Activated naive CD8-positive, alpha-beta T cell (primary cell): ENCODE results near the gene GDPD4.

Experiments used
- H3K27ac Mint-ChIP-seq: one replicate; pipeline ENCODE4 v1.8.0; 2021; ENCODE audit warnings: mixed read lengths
- H3K27me3 Mint-ChIP-seq: one replicate; pipeline ENCODE4 v1.8.0; 2021; ENCODE audit warnings: mixed read lengths
- H3K36me3 Mint-ChIP-seq: one replicate; pipeline ENCODE4 v1.8.0; 2021; ENCODE audit warnings: mixed read lengths
- H3K4me1 Mint-ChIP-seq: one replicate; pipeline ENCODE4 v1.8.0; 2021; ENCODE audit warnings: low read depth, mixed read lengths
- H3K4me3 Mint-ChIP-seq: one replicate; pipeline ENCODE4 v1.8.0; 2021; ENCODE audit warnings: mild to moderate bottlenecking, mixed read lengths
- H3K9me3 Mint-ChIP-seq: one replicate; pipeline ENCODE4 v1.8.0; 2021; ENCODE audit warnings: low read depth, mixed read lengths

The GDPD4 gene

DNA sequence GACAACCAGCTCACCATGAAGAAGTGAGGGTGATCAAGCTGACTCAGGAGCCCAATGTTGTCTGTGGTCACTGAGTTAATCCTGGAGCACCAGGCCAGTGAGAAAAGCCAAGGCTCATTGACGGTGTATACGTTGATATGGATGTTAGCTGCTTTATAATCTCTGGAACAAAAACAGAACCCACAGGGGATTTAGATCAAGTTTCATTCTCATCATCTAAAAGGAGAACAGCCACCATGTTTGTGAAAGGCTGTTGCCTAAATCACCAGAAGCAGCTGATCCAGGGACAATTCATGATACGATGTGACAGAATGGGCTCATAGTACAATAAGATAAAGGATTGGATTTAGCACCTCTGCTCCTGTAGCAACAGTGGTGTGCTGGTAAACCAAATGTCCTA is 68.5 kb downstream of the GDPD4 start:
- Mint-ChIP-seq H3K27ac (no peak overlapping the region), H3K27me3 (peaks cover 11% of the 10 kb centered on the region), H3K4me1 (no peaks in the 10 kb centered on the region), H3K4me3 (no peak overlapping the region), H3K36me3 (no peaks in the 10 kb centered on the region), H3K9me3 (no peaks in the 10 kb centered on the region)

DNA sequence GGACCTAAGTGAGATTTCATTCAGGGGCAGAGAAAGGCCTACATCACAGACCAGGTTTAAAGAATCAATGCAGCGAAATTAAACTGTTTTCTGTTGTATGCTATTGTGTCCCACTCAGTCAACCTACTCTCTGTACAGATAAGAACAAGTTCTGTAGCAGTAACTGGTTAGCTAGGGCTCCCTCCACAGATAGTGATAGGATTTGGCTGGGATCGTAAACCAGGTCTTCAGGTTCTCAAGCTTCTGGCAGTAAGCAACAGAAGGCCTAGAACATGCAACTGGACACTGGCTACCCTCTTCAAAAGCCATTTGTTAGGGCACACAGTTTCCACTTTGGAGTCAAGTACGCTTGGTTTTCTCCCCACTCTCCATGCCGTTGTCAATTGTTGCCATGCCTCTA is 69.2 kb downstream of the GDPD4 start:
- H3K36me3 Mint-ChIP-seq = no peaks in the 10 kb centered on the region
- H3K9me3 Mint-ChIP-seq = no peaks in the 10 kb centered on the region
- no peaks in the 10 kb centered on the region for H3K4me1 Mint-ChIP-seq
- peaks cover 11% of the 10 kb centered on the region for H3K27me3 Mint-ChIP-seq
- no peak overlapping the region for H3K4me3 Mint-ChIP-seq
- H3K27ac Mint-ChIP-seq = no peak overlapping the region

DNA sequence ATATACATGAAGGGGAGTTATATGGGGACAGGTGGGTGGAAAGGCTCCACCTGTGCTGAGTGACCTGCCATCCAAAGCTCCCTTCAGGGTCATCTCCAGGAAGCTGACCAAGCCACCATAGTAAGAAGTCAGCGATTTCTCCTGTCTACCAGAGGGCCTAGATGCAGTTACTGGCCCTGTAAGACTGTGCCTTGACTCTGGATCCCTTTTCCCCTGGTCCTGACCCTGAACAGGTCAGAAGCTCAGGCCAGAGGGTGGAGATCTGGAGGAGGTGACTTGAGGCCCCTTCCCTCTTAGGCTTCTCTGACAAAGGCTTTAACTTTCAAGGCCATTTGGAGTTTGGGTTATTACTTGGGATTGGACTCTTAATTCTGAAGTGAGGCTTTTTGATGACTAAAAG is 69.7 kb downstream of the GDPD4 start:
- Mint-ChIP-seq H3K36me3 (no peaks in the 10 kb centered on the region), H3K27ac (no peak overlapping the region), H3K4me1 (no peaks in the 10 kb centered on the region), H3K4me3 (no peak overlapping the region), H3K9me3 (no peaks in the 10 kb centered on the region), H3K27me3 (peaks cover 11% of the 10 kb centered on the region)

DNA sequence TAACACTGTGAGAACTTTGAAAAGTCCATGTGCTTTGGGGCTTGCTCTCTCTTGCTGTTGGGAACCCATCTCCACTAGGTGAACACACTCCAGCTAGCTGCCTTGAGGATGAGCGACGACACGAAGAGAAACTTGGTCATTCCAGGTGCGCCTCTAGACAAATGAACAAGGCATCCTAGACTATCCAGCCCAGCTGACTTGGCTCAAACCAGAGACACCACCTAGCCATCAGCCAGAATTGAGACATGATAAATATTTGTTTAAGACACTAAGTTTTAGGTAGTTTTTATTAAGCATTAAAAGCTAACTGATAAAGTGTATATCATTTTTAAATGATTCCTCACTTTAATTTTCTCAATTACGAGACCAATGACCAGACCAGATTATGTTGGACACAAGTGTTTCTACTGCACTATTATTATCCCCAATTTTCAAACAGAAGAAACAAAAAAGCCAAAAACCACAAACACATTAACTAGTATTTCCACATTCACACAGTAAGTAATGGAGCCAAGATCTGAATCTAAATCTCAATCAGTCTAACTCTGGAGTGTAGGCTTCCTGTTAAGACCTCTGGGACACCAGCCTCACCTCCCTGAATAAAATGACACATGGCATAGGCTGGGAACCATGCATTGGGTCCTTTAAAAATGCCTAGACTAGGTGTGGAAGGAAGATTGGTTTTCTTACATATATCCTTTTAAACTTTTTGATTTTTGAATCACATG is 70.4 kb downstream of the GDPD4 start:
- no peaks in the 10 kb centered on the region for H3K36me3 Mint-ChIP-seq
- H3K4me3 Mint-ChIP-seq = no peak overlapping the region
- H3K9me3 Mint-ChIP-seq = no peaks in the 10 kb centered on the region
- H3K27me3 Mint-ChIP-seq = peaks cover 14% of the 10 kb centered on the region
- H3K27ac Mint-ChIP-seq = no peak overlapping the region
- H3K4me1 Mint-ChIP-seq = no peaks in the 10 kb centered on the region

DNA sequence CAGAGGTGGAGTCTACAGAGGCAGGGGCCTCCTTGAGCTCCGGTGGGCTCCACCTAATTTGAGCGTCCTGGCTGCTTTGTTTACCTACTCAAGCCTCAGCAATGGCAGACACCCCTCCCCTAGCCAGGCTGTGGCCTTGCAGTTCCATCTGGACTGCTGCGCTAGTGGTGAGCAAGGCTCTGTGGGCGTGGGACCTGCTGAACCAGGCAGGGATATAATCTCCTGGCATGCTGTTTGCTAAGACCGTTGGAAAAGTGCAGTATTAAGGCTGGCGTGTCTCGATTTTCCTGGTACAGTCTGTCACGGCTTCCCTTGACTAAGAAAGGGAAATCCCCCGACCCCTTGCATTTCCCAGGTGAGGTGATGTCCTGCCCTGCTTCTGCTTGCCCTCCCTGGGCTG is 77.7 kb downstream of the GDPD4 start:
- Mint-ChIP-seq H3K9me3 (no peaks in the 10 kb centered on the region), H3K36me3 (no peaks in the 10 kb centered on the region), H3K4me3 (no peak overlapping the region), H3K27me3 (peaks cover 14% of the 10 kb centered on the region), H3K27ac (no peak overlapping the region), H3K4me1 (no peaks in the 10 kb centered on the region)

DNA sequence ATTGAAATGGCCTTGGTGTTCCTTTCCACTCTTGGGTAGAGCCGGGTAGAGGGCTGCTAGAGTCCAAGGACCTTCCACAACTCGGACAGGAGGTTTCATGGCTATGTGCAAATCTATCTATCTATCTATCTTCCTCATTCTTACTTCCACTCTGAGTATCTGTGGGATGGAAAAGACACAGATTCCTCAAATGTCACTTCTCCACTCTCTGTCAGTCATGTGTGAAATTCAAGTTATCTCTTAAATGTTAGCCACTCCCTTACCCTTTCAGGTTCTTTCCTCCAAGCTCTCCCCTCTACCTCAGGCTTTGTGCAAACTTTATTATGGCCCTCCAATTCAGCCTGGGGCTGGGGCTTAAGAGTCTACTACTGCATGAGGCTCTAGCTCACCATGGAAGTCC is 84.3 kb downstream of the GDPD4 start:
- Mint-ChIP-seq H3K36me3 (no peaks in the 10 kb centered on the region), H3K4me1 (no peaks in the 10 kb centered on the region), H3K9me3 (no peaks in the 10 kb centered on the region), H3K27me3 (peaks cover 2% of the 10 kb centered on the region), H3K27ac (no peak overlapping the region), H3K4me3 (no peak overlapping the region)

DNA sequence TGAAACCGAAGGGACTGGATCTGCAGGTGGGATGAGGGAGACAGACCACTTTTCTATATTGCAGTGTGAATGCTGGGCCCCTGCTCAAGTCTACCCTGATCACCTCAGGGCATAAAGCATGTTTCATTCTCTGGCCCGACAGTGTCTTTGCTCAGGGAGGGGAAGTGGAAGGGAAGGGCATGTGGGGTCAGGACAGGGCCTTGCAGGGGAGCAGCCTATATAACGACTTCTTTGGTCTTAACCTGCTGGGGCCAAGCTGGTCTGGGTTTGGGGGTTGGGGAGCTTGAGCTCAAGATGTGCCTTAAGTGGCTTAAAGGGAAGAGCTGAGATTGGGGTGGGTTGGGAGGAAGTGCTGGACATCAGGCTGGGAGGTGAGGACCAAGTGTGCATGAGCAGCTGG is 86.4 kb downstream of the GDPD4 start:
- Mint-ChIP-seq H3K9me3 (no peaks in the 10 kb centered on the region), H3K36me3 (no peaks in the 10 kb centered on the region), H3K4me3 (no peak overlapping the region), H3K27me3 (no peaks in the 10 kb centered on the region), H3K4me1 (no peaks in the 10 kb centered on the region), H3K27ac (no peak overlapping the region)

DNA sequence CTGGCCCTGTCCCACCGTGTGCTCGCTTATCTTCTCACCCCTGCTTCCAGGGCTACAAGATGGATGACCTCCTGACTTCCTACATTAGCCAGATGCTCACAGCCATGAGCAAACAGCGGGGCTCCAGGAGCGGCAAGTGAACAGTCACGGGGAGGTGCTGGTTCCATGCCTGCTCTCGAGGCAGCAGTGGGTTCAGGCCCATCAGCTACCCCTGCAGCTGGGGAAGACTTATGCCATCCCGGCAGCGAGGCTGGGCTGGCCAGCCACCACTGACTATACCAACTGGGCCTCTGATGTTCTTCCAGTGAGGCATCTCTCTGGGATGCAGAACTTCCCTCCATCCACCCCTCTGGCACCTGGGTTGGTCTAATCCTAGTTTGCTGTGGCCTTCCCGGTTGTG is 86.9 kb downstream of the GDPD4 start:
- Mint-ChIP-seq H3K4me3 (no peak overlapping the region), H3K36me3 (no peaks in the 10 kb centered on the region), H3K4me1 (no peaks in the 10 kb centered on the region), H3K9me3 (no peaks in the 10 kb centered on the region), H3K27ac (no peak overlapping the region), H3K27me3 (no peaks in the 10 kb centered on the region)

DNA sequence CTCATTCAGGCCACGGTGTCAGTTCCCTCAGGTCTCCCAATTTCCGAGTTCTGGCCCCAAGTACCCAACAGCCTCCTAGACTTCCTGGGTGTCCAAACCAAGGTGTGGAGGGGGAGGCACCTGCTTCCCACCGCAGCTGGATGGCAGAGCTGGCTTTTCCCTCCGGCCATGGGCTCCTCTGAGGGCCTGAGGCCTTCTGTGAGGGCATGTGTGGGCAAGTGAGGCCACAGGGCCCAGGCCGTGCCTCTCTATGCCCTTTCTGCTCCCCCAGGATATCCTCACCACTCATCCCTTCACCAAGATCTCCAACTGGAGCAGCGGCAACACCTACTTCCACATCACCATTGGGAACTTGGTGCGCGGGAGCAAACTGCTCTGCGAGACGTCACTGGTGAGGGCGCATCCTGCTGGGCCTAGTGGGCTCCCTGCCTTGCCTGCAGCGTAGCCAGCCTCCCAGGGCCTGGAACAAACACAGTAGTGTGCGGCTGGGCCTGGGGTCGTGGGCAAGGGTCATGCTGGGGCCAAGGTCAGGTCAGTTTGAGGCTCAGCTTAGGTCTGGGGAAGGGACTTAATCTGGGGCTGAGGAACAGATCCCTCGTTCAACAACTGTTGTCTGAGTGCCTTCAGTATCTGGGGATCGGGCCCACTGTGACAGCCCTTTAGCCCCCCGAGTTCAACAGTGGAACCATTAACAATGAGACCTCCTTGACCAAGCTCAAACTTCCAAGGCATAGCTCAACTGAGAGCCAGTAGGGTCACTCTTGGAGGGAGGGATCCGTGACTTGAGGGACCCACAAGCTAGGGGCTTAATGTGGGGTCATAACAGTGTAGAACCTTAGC is 87.7 kb downstream of the GDPD4 start:
- Mint-ChIP-seq H3K4me1 (no peaks in the 10 kb centered on the region), H3K4me3 (no peak overlapping the region), H3K27me3 (no peaks in the 10 kb centered on the region), H3K27ac (no peak overlapping the region), H3K36me3 (no peaks in the 10 kb centered on the region), H3K9me3 (no peaks in the 10 kb centered on the region)

DNA sequence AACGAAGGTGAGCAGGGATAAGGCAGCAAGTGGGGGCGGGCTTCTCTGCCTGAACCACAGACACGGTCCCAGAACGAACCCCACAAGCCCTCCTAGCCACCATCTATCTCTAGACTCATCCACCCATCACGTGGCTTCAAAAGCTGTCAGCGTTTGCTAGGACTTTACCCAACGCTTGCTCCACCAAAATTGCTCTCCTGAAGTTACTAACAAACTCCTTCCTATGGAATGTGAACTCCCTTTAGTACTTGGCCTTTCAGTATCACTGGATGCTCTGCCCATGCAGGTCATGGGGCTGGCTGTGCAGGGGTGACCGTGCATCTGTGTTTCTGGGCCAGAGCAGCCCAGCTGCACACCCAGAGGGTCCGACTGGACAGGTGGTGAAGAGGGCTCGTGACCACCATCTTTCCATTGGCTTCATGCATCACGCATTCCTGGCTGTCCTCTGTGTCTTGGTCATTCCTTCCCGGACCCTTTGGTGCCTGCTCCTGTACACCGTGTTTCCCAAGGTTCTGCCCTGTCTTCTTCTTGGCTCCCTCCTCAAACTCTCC is 88.4 kb downstream of the GDPD4 start:
- H3K27ac Mint-ChIP-seq = no peak overlapping the region
- no peaks in the 10 kb centered on the region for H3K27me3 Mint-ChIP-seq
- no peaks in the 10 kb centered on the region for H3K4me1 Mint-ChIP-seq
- no peaks in the 10 kb centered on the region for H3K36me3 Mint-ChIP-seq
- H3K4me3 Mint-ChIP-seq = no peak overlapping the region
- H3K9me3 Mint-ChIP-seq = no peaks in the 10 kb centered on the region

DNA sequence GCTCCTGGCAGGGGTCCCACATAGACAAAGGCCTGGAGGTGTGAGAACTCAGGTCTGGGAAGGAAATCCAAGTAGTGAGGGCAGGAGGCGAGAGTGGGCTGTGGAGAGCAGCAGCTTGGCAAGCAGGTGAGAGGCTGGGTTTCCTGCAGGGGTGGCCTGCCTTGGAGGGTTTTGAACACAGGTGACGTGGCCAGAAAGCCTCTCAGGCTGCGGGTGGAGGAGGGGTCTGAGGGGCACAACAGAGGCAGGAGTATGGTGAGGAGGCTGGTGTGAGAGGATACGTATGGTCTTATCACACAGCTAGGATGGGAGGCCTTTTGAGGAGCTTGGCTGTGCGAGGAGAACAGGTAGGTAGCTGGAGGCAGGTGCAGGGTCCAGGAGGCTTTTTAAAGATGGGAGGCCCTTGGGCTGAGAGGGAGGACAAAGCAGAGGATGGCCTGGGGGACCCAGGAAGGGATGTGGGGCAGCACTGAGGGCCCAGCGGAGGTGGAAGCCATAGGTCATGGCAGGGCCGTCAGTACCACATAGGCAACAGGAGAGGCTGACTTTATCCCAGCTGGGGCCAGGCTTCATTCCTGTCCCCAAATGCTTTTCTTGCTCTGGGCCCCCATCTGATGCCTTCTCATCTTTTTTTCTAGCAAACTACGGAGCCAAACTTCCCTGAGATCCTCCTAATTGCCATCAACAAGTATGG is 89.0 kb downstream of the GDPD4 start:
- no peaks in the 10 kb centered on the region for H3K4me1 Mint-ChIP-seq
- no peaks in the 10 kb centered on the region for H3K27me3 Mint-ChIP-seq
- no peaks in the 10 kb centered on the region for H3K36me3 Mint-ChIP-seq

DNA sequence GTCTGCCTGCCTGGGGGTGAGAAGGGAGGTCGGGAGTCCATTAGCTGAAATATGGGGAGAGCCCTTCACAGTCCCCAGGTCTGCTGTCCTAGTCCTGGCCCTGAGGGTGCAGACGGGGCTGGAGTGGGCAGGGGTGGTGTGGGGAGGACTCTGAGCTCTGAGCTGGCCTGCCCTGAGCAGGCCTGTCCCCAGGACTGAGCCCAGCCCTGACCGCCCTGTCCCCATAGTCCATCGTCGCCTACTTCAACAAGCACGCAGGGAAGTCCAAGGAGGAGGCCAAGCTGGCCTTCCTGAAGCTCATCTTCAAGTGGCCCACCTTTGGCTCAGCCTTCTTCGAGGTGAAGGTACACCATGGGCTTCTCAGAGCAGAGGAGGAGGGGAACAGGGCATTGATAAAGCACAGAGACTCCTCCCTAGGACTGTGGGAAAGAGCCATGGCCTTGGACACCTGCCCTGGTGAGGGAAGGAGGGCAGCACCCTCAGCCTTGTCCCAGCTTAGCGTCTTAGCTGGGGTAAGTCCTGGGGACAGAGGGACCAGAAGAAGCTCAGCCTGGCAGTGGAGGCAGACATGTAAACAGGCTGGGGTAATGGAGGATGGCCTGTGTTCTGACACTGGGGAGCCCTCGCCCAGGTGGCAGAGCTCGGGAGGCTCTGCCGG is 89.8 kb downstream of the GDPD4 start:
- Mint-ChIP-seq H3K27ac (no peak overlapping the region), H3K27me3 (no peaks in the 10 kb centered on the region), H3K9me3 (no peaks in the 10 kb centered on the region), H3K36me3 (no peaks in the 10 kb centered on the region), H3K4me3 (no peak overlapping the region), H3K4me1 (no peaks in the 10 kb centered on the region)

More for the DNA sequence above, 89.0 kb downstream of the GDPD4 start:
- Mint-ChIP-seq H3K27ac (no peak overlapping the region), H3K4me3 (no peak overlapping the region), H3K9me3 (no peaks in the 10 kb centered on the region)

DNA sequence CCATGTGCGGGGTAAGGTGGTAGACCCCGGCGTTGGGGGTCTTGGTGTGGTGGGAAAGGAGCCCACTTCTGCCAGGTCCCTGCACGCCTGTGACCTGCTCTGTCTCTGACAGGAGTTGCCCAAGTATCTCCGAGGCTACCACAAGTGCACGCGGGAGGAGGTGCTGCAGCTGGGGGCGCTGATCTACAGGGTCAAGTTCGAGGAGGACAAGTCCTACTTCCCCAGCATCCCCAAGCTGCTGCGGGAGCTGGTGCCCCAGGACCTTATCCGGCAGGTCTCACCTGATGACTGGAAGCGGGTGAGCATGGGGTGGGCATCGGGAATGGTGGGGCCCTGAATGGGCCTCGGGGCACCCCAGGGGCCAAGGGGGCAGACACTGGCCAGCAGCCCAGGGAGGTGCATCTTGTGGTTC is 90.4 kb downstream of the GDPD4 start:
- no peaks in the 10 kb centered on the region for H3K4me1 Mint-ChIP-seq
- no peaks in the 10 kb centered on the region for H3K9me3 Mint-ChIP-seq
- H3K27ac Mint-ChIP-seq = no peak overlapping the region
- no peaks in the 10 kb centered on the region for H3K27me3 Mint-ChIP-seq
- H3K36me3 Mint-ChIP-seq = no peaks in the 10 kb centered on the region
- no peak overlapping the region for H3K4me3 Mint-ChIP-seq

DNA sequence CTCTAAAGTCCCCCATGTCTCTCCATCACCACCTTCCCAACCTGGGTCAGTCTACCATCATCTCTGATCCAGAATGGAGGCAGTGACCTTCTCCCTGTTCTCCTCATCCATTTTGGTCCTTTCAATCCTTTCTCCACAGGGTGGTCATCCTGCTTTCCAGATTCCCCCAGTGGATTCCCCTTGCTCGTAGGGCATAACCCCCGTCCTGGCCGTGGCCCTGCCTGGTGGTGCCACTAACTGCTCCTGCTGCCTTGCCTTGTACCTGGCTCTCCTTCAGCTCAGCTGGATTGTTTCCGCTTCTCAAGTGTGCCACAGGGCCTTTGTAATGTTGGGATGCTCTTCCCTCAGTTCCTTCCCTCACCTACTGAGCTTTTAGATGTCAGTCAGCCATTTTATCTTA is 91.8 kb downstream of the GDPD4 start:
- no peaks in the 10 kb centered on the region for H3K27me3 Mint-ChIP-seq
- H3K4me3 Mint-ChIP-seq = no peak overlapping the region
- H3K36me3 Mint-ChIP-seq = no peaks in the 10 kb centered on the region
- H3K27ac Mint-ChIP-seq = no peak overlapping the region
- no peaks in the 10 kb centered on the region for H3K4me1 Mint-ChIP-seq
- no peaks in the 10 kb centered on the region for H3K9me3 Mint-ChIP-seq

DNA sequence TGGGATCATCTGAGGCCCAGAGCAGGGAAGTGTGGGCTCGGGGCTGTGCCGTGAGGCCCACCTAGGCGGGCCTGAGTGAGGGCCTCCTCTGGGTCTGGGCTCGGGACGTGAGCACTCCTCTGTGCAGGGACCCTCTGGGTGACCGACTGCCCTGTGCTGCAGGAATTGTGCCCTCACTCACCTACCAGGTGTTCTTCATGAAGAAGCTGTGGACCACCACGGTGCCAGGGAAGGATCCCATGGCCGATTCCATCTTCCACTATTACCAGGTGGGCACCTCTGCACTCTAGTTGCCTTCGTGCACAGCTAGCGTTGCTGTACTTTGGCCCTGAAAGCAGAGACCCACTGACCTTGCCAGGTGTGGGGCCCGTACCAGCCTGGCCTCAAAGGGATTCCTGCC is 93.0 kb downstream of the GDPD4 start:
- no peak overlapping the region for H3K4me3 Mint-ChIP-seq
- no peak overlapping the region for H3K27ac Mint-ChIP-seq
- no peaks in the 10 kb centered on the region for H3K9me3 Mint-ChIP-seq
- no peaks in the 10 kb centered on the region for H3K36me3 Mint-ChIP-seq
- no peaks in the 10 kb centered on the region for H3K27me3 Mint-ChIP-seq
- H3K4me1 Mint-ChIP-seq = no peaks in the 10 kb centered on the region
